PFSK-1 (cell line): Measurements from ENCODE around the gene FNTB.

Source experiments
- FOXP2 ChIP-seq: optimal IDR thresholded peaks from 2 replicates; pipeline ENCODE3; 2011; ENCODE audit warnings: borderline replicate concordance, control low read depth, inconsistent platforms; ENCODE audit not compliant: insufficient read depth; ENCODE audit errors: extremely low read length, extremely low read depth
- POLR2AphosphoS5 ChIP-seq: IDR thresholded peaks from 2 replicates; pipeline ENCODE4 v1.6.1; 2012; ENCODE audit warnings: low read depth, mild to moderate bottlenecking, control low read depth, low read length, moderate library complexity
- SIN3A ChIP-seq: IDR thresholded peaks from 2 replicates; pipeline ENCODE4 v1.6.1; 2012; ENCODE audit warnings: mild to moderate bottlenecking, low read length, moderate library complexity, borderline replicate concordance; ENCODE audit not compliant: insufficient read depth
- TAF1 ChIP-seq: IDR thresholded peaks from 2 replicates; pipeline ENCODE4 v1.6.1; 2012; ENCODE audit warnings: low read length, control low read depth, borderline replicate concordance; ENCODE audit not compliant: insufficient read depth
- TF ChIP-seq, protein P1 (sequence below), 2 experiments: IDR thresholded peaks; 2 replicates each; pipeline versions ENCODE4 v1.6.1 to v1.8.0; 2011 to 2012; ENCODE audit warnings: low read depth in 2 of 2, low read length in 2 of 2, control low read depth in 1 of 2, inconsistent platforms in 1 of 2, mild to moderate bottlenecking in 1 of 2, moderate library complexity in 1 of 2; ENCODE audit not compliant: insufficient read depth in 1 of 2

Gene FNTB

DNA sequence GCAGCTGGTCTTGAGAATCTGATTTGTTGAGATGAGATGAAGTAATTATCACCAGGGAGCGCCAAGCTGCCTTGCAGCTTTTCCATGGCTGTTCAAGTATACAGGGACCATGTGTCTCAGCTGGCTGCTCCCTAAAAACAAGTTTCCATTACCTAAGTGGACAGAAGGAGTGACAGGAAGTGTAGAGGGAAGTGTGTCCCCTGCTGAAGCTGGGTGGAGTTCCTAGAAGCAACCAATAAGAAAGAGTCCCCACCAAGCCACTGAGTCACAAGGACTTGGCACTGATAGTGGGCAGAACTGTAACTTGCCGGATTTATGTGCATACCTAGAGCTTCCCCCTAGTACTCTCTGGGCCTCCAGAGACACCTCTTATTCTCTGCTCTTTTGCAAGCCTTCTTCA is 42.7 kb upstream of the FNTB start:
- TF ChIP-seq SIN3A = no peak
- TF ChIP-seq TAF1 = no peak
- TF ChIP-seq, protein P1, sequence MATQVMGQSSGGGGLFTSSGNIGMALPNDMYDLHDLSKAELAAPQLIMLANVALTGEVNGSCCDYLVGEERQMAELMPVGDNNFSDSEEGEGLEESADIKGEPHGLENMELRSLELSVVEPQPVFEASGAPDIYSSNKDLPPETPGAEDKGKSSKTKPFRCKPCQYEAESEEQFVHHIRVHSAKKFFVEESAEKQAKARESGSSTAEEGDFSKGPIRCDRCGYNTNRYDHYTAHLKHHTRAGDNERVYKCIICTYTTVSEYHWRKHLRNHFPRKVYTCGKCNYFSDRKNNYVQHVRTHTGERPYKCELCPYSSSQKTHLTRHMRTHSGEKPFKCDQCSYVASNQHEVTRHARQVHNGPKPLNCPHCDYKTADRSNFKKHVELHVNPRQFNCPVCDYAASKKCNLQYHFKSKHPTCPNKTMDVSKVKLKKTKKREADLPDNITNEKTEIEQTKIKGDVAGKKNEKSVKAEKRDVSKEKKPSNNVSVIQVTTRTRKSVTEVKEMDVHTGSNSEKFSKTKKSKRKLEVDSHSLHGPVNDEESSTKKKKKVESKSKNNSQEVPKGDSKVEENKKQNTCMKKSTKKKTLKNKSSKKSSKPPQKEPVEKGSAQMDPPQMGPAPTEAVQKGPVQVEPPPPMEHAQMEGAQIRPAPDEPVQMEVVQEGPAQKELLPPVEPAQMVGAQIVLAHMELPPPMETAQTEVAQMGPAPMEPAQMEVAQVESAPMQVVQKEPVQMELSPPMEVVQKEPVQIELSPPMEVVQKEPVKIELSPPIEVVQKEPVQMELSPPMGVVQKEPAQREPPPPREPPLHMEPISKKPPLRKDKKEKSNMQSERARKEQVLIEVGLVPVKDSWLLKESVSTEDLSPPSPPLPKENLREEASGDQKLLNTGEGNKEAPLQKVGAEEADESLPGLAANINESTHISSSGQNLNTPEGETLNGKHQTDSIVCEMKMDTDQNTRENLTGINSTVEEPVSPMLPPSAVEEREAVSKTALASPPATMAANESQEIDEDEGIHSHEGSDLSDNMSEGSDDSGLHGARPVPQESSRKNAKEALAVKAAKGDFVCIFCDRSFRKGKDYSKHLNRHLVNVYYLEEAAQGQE (IDR thresholded peaks at IDR 0.05; ENCODE audit: insufficient read depth in 1 of 2, low read depth in 2 of 2, low read length in 2 of 2) = no peak
- no peak for TF ChIP-seq POLR2AphosphoS5
- no peak for TF ChIP-seq FOXP2

DNA sequence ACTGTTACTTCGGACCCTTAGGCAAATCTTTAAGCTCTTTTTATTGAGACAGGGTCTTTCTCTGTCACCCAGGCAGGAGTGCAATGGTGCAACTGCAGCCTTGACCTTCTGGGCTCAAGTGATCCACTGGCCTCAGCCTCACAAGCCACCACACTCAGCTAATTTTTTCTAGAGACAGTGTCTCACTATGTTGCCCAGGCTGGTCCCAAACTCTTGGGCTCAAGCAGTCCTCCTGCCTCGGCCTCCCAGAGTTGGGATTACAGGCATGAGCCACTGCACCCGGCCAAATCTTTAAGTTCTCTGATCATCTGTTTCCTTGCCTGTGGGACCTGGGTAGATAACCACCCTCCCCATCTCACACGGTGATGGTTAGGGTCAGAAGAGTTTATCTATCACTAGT is 41.8 kb upstream of the FNTB start:
- TF ChIP-seq POLR2AphosphoS5 (no peak), SIN3A (no peak), FOXP2 (no peak), TAF1 (no peak)
- TF ChIP-seq, protein P1 (IDR thresholded peaks at IDR 0.05; ENCODE audit: insufficient read depth in 1 of 2, low read depth in 2 of 2, low read length in 2 of 2) = no peak

DNA sequence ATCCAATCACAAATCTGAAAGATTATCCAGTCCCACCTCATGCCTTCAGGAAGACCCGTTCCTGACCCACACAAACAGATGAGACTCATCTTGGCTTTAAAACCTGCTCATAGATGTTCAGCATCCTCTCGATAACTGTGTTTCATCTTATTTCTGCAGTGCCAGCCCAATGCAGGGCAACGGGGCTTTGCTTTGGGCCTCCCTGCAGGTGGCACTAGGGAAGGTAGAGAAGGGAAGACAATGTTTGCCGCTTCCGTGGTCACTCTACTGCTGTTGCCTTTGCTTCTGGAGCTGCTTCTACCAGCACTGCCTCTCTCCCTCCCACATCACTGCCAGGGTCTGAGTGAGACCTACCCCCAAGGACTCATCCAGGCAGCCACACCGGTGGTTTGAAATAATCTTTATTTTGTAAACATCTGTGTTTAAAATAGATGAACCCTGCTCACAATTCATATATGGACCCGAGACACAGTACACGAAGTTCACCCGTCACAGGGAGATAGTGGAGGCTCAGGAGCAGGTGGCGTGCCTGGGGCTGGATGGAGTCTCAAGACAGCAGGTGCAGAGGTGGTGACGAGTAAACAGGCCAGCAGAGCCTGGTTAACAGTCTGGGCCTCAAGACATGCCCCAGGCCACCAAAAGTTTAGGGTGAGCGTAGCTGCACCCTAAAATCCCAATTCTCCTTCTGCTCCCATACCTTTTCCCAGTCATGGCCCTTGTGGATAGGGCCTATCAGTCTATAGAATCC is 41.1 kb upstream of the FNTB start:
- TF ChIP-seq FOXP2 (no peak), SIN3A (no peak), TAF1 (no peak), POLR2AphosphoS5 (no peak)
- TF ChIP-seq, protein P1 (IDR thresholded peaks at IDR 0.05; ENCODE audit: insufficient read depth in 1 of 2, low read depth in 2 of 2, low read length in 2 of 2) = no peak

DNA sequence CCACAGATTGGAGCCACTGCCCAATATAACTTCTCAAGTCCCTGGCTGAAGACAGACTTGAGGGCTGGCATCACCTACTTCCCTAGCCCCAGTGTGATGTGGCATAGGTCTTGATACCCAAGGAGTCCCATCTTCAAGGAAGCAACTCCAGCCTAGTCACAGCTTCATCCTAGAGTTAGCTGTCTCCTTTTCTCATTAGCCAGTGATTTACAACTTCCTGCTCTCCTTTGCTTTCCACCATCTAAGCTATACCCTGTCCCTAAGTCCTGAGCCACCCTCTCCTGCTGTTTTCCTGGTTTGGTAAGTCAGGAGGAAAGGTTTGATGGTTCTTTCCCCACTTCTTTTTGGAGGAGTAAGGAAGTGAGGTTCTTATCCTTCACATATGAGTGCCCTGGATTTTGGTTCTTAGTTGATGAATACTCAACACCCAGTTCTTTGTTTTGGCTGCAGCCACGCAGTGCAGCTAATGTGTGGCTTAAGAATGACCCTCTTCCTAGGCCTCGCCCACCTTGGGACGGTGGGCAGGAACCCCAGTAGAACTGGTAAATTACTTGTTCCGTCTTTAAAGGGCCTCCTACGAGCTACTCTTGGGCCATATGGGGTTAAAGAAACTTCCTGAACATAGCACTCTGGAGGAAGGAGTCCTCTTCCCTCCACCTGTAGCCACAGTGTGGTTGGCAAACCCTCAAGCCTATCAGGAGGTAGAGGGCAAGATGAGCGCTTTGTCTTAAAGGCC is 40.2 kb upstream of the FNTB start:
- TF ChIP-seq SIN3A (no peak), FOXP2 (no peak), TAF1 (no peak), POLR2AphosphoS5 (no peak)
- TF ChIP-seq, protein P1 (IDR thresholded peaks at IDR 0.05; ENCODE audit: insufficient read depth in 1 of 2, low read depth in 2 of 2, low read length in 2 of 2) = no peak
